ENCODE results near the gene F3. TPM values are rescaled to one million over a fixed set of nuclear protein-coding genes. Genes with fewer than 3 reads are reported as not detected.

The F3 gene
- total RNA-seq, 1 donor from 2014 or later, result 1.3 TPM

DNA sequence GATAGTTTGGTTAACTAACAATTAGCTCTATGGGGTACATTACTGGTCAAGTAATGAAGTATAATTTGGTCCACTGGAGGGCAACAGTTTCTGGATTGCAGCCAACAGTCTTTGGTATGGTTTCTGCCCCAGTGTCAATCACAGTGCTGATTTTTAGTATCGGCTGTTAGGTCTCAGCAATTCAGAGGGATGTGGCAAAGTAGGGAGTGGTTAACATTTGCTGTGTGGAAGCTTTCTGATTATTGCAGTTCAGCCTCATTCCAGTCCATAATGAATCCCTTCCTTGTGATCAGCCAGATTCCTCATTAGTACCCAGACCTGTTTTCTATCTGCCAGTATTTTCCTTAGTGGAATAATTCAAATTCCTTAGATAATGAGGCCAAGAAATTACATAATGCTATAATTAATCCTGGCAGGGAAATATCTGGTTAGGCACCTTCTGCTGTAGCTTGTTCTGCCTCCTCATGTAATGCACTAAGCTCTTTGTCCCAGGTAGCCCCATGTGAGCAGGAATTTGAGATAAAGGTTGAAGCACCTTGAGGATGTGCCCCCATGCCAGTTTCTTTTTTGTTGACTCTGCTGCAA, 14.0 kb downstream of the F3 start:
- peak in 1 of 2 donors; percentile 29 for DNase-seq (ENCODE audit: low read depth in 2 of 2)

GRCh38 chr1:94526152-94526980, 15.2 kb downstream of the F3 start:
- no peak for DNase-seq (ENCODE audit: low read depth in 2 of 2)

GRCh38 chr1:94524531-94524930, 17.0 kb downstream of the F3 start:
- no peak for DNase-seq (ENCODE audit: low read depth in 2 of 2)

- peak; percentile 40 to 63 for DNase-seq (ENCODE audit: low read depth in 2 of 2)
Observed at GRCh38 chr1:94522304-94522703, 19.3 kb downstream of the F3 start.

DNA sequence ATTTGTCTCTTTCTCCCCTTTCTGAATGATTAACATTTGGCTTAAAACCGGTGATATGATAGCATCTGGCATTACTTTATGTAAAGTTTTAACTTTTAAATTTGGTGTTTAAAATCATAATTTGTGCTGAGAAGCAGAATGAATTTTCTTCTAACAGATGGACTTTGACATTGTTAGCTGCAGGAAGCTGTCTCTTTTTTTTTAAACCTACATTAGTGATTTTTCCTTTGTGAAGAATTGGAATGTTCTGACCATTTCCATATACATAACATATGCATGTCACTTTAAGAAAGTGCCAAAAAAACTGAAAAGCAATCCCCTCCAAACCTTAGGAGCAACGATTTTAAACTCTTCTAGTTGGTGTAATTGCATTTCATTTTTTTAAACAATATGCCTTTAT, 22.2 kb downstream of the F3 start:
- no peak for DNase-seq (ENCODE audit: low read depth in 2 of 2)

DNA sequence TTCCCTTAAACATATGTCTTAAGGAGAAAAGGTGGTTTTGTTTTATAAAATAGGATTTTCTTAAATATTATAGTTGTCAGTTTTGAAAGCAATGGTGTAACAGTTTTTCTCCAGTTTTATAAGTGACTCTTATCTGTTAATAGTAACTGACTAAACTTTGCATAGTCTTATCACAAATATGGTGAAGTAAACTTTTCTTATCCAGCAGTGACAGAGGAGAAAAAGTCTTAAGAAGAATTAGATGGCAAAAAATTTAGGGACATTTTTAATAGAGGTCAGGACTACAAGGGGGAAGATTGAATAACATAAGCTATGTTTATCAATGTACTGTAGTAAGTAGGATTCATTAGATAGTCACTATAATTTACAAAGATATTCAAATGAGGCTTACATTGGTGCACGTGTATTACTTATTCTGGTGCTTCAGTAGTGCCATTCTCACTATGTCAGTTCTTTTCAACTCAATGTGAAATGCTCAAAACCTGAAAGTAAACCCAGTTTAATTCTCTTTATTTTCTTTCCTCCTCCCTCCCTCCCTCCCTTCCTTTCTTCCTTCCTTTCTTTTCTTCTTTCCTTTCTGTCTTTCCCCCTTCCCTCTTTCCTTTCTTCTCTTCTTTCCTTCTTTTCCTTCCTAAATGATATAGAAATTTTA, 26.1 kb downstream of the F3 start:
- DNase-seq (ENCODE audit: low read depth in 2 of 2), result no peak

- DNase-seq (ENCODE audit: low read depth in 2 of 2), result peak; percentile 34 to 51
Observed at GRCh38 chr1:94514095-94514727, 27.3 kb downstream of the F3 start.

DNA sequence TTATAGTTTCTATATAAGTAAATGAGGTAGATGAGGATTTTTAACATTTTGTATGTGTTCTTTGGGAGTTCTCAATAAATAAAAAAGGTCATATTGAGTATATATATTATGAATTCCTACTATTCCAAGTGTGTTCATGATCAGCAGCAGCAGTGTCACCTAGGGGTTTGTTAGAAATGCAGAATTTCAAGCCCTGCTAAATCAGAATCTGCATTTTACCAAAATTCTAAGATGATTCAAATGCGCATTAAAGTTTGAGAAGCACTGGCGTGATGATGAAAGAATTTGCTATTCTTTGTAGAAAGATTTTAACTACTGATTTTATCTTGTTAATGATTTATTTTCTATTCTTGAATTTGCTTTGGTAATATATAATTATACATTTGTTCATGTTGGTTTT, 28.7 kb downstream of the F3 start:
- no peak for DNase-seq (ENCODE audit: low read depth in 2 of 2)

GRCh38 chr1:94504601-94505000, 37.0 kb downstream of the F3 start:
- no peak for DNase-seq (ENCODE audit: low read depth in 2 of 2)

- DNase-seq (ENCODE audit: low read depth in 2 of 2), result no peak
Observed at GRCh38 chr1:94503153-94503552, 38.4 kb downstream of the F3 start.

GRCh38 chr1:94501935-94502334, 39.6 kb downstream of the F3 start:
- DNase-seq (ENCODE audit: low read depth in 2 of 2), result no peak

GRCh38 chr1:94501426-94501825, 40.1 kb downstream of the F3 start:
- DNase-seq (ENCODE audit: low read depth in 2 of 2), result no peak

DNA sequence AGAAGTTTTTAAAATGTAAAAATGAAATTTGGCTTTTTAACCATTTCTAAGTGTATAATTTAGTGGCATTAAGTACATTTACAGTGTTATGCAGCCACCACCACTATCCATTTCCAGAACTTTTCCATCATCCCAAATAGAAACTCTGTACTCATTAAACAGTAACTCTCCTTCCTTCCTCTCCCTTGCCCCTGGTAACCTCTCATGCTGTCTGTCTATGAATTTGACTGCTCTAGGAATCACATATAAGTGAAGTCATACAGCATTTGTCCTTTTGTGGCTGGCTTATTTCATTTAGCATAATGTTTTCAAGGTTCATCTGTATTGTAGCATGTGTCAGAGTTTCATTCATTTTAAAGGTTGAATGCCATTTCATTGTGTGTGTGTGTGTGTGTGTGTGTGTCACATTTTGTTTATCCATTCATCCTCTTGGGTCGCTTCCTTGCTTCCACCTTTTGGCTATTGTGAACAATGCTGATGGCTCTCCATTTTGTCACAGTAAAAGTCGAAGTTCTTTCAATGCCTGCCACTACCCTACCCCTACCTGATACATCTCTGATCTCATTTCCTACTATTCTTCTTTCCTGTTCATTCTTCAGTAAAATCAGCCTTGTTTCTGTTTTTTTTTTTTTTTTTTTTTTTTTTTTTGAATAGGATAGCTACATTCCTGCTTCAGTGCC, 45.3 kb downstream of the F3 start:
- DNase-seq (ENCODE audit: low read depth in 2 of 2), result peak; percentile 64

DNA sequence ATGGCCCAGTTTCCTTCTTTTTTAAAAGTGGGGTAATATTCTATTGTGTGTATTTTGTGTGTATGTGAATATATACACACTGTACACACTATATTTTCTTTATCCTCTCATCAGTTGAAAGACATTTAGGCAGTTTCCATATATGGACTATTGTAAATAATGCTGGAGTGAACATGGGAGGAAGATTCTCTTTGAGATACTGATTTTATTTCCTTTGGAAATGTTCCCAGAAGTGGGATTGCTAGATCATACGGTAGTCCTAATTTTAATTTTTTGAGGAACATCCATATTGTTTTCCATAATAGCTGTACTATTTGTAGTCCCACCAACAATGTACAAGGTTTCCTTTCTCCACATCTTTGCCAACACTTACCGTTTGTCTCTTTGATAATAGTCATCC, 51.0 kb downstream of the F3 start:
- DNase-seq (ENCODE audit: low read depth in 2 of 2), result no peak

- no peak for DNase-seq (ENCODE audit: low read depth in 2 of 2)
Observed at GRCh38 chr1:94486990-94487389, 54.6 kb downstream of the F3 start.

DNA sequence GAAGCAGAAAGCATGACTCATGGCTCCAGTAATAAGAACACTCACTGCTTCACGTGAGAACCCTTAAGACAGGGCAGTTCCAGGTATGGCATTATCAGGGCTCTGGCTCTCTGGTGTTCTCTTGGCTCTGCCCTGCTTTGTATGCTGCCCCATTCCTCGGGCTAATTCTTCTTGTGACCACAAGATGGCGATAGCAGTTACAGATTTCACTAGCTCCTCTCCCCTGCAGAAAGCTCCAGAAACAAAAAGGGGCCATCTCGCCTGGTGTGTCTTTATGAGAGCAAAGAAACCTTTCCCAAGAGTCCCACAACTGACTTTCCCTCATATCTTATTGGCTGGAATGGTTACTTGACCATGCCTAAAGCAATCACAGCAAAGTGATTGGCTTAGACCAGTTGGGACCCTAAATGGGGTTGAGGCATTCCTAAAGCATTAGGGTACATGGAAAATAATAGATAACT, 60.1 kb downstream of the F3 start:
- peak; percentile 66 to 77 for DNase-seq (ENCODE audit: low read depth in 2 of 2)

GRCh38 chr1:94479682-94480081, 61.9 kb downstream of the F3 start:
- no peak for DNase-seq (ENCODE audit: low read depth in 2 of 2)
